ENCODE data around the gene GRWD1. TPM values are rescaled to one million over a fixed set of nuclear protein-coding genes. Genes with fewer than 3 reads are reported as not detected.

GRWD1 gene
- total RNA-seq, 1 experiment from 2014 or later: 77.4 TPM

GRCh38 chr19:48474084-48474592 lies 28.4 kb downstream of the GRWD1 start:
- no peaks in the 10 kb centered on the region for H3K9me3 ChIP-seq
- intact Hi-C loops (cut with micrococcal nuclease; ENCODE audit: unreplicated experiment): no loop called here
- no peaks in the 10 kb centered on the region for H3K9me3 Mint-ChIP-seq (ENCODE audit: unreplicated experiment)
- TF ChIP-seq CTCF (IDR thresholded peaks at IDR 0.05; ENCODE audit: insufficient read depth in 1 of 2, low read depth in 1 of 2, low read length in 1 of 2, severe bottlenecking in 1 of 2, unreplicated experiment in 1 of 2): no peak
- peaks cover 86% of the 10 kb centered on the region for H3K36me3 Mint-ChIP-seq (ENCODE audit: insufficient read depth, unreplicated experiment)
- ChIA-PET POLR2A (no interaction called here), CTCF (no interaction called here)
- H3K4me3 Mint-ChIP-seq (ENCODE audit: unreplicated experiment): no peak overlapping the region
- H3K27me3 Mint-ChIP-seq (ENCODE audit: insufficient read depth, unreplicated experiment): no peaks in the 10 kb centered on the region
- H3K4me1 Mint-ChIP-seq (ENCODE audit: low read depth, unreplicated experiment): peaks cover 7% of the 10 kb centered on the region
- H3K4me1 ChIP-seq: peaks cover 11% of the 10 kb centered on the region; the same call in 1 of the 2 replicates
- peak overlapping the region; percentile 53 for H3K27ac Mint-ChIP-seq (ENCODE audit: unreplicated experiment)
- H3K4me3 ChIP-seq (ENCODE audit: low read depth, low read length): no peak overlapping the region
- no peak for DNase-seq
- no peaks in the 10 kb centered on the region for H3K27me3 ChIP-seq (replicated peaks; ENCODE audit: control insufficient read depth, insufficient read depth, low read length)
- H3K36me3 ChIP-seq (ENCODE audit: control insufficient read depth, insufficient read depth, low read length): peaks cover 9% of the 10 kb centered on the region
- BruUV-seq (replicated peaks): no TSS peak

DNA sequence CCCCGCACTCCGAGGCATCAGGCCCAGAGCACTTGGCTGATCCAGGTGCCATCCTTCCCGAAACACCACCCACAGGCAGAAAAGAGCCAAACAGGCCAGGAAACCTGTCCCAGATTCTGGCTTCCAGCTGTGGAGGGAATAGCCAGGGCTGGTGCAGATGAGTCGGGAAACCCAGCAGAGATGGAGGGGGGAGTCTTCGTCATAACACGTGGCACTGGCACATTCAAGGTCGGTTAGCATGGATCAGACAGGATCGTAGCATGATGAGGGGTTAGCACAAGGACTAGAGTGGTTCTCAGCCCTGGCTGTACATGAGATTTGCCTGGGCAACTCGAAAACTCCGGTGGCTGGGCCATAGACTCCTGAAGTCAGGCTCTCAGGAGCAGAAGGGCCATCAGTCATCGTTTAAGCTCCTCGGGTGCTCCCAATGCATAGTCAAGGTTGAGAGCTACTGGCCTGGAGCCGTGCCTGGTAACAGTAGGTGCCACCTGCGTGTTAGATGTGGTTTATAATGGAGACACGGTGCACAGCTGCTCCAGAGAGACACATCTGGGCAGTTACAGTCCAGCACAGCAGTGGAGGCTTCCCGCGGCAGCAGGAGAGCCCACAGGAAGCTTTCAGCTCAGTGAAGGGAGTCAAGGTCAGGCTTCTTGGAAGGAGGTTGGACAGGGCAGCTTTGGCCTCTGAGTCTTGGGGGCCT lies 29.7 kb downstream of the GRWD1 start:
- Mint-ChIP-seq H3K4me1 (ENCODE audit: low read depth, unreplicated experiment) (peaks cover 13% of the 10 kb centered on the region), H3K9me3 (ENCODE audit: unreplicated experiment) (no peaks in the 10 kb centered on the region)
- POLR2A ChIA-PET: interaction anchor here (0.6 kb wide), 2 partner anchors 17 to 203 kb away, joined by 4 read pairs; no protein-coding TSS in a partner anchor

DNA sequence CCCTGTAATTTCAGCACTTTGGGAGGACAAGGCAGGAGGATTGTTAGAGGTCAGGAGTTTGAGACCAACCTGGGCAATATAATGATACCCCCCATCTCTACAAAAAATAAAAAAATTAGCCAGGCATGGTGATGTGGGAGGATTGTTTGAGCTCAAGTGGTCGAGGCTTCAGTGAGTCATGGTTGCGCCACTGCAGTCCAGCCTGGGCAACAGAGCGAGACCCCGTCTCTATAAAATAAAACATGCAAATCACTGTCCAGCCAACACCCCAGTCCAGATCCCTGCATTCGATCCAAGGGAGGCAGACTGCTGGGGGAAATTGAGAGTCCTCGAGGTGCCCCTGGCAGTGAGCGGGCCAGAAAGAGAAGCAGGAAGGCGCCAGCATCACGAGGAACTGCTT lies 30.4 kb downstream of the GRWD1 start:
- intact Hi-C loops (cut with micrococcal nuclease; ENCODE audit: unreplicated experiment): no loop called here
- DNase-seq: no peak
- Histone ChIP-seq H3K4me1 (peaks cover 7% of the 10 kb centered on the region; the same call in 1 of the 2 replicates), H3K36me3 (ENCODE audit: control insufficient read depth, insufficient read depth, low read length) (peaks cover 6% of the 10 kb centered on the region), H3K4me3 (ENCODE audit: low read depth, low read length) (no peak overlapping the region), H3K27me3 (replicated peaks; ENCODE audit: control insufficient read depth, insufficient read depth, low read length) (no peaks in the 10 kb centered on the region), H3K9me3 (no peaks in the 10 kb centered on the region)
- Mint-ChIP-seq H3K27ac (ENCODE audit: unreplicated experiment) (no peak overlapping the region), H3K4me3 (ENCODE audit: unreplicated experiment) (no peak overlapping the region), H3K36me3 (ENCODE audit: insufficient read depth, unreplicated experiment) (peaks cover 86% of the 10 kb centered on the region), H3K4me1 (ENCODE audit: low read depth, unreplicated experiment) (peaks cover 13% of the 10 kb centered on the region), H3K9me3 (ENCODE audit: unreplicated experiment) (no peaks in the 10 kb centered on the region), H3K27me3 (ENCODE audit: insufficient read depth, unreplicated experiment) (no peaks in the 10 kb centered on the region)
- CTCF ChIA-PET: no interaction called here
- no peak for TF ChIP-seq CTCF (IDR thresholded peaks at IDR 0.05; ENCODE audit: insufficient read depth in 1 of 2, low read depth in 1 of 2, low read length in 1 of 2, severe bottlenecking in 1 of 2, unreplicated experiment in 1 of 2)
- POLR2A ChIA-PET: no interaction called here
- BruUV-seq (replicated peaks): no TSS peak

More for the DNA sequence above, 29.7 kb downstream of the GRWD1 start:
- Histone ChIP-seq H3K27me3 (replicated peaks; ENCODE audit: control insufficient read depth, insufficient read depth, low read length) (no peaks in the 10 kb centered on the region), H3K36me3 (ENCODE audit: control insufficient read depth, insufficient read depth, low read length) (peaks cover 9% of the 10 kb centered on the region), H3K9me3 (no peaks in the 10 kb centered on the region), H3K4me3 (ENCODE audit: low read depth, low read length) (no peak overlapping the region), H3K4me1 (peaks cover 7% of the 10 kb centered on the region; the same call in 1 of the 2 replicates)
- CTCF ChIA-PET: interaction anchor here (0.6 kb wide), 2 partner anchors 18 to 134 kb away, joined by 3 read pairs; no protein-coding TSS in a partner anchor
- H3K27ac Mint-ChIP-seq (ENCODE audit: unreplicated experiment): no peak overlapping the region
- BruUV-seq (replicated peaks): no TSS peak
- DNase-seq: no peak
- H3K36me3 Mint-ChIP-seq (ENCODE audit: insufficient read depth, unreplicated experiment): peaks cover 86% of the 10 kb centered on the region
- no peak overlapping the region for H3K4me3 Mint-ChIP-seq (ENCODE audit: unreplicated experiment)
- no peak for TF ChIP-seq CTCF (IDR thresholded peaks at IDR 0.05; ENCODE audit: insufficient read depth in 1 of 2, low read depth in 1 of 2, low read length in 1 of 2, severe bottlenecking in 1 of 2, unreplicated experiment in 1 of 2)
- intact Hi-C loops (cut with micrococcal nuclease; ENCODE audit: unreplicated experiment): no loop called here
- H3K27me3 Mint-ChIP-seq (ENCODE audit: insufficient read depth, unreplicated experiment): no peaks in the 10 kb centered on the region

Data from Caco-2 (cell line).